Middle frontal gyrus (tissue), 1 donor: Measurements from ENCODE around the gene GRAP.
"Not testable (repeated sequence)": the region's sequence is repeated elsewhere in the genome, so short reads cannot be mapped to it uniquely, and the experiment has no call there.

Experiments
- DNase-seq: peaks from one replicate; pipeline ENCODE4 v3.0.0-alpha.2; 2015; ENCODE audit warnings: low spot score; ENCODE audit errors: extremely low spot score

Gene GRAP

DNA sequence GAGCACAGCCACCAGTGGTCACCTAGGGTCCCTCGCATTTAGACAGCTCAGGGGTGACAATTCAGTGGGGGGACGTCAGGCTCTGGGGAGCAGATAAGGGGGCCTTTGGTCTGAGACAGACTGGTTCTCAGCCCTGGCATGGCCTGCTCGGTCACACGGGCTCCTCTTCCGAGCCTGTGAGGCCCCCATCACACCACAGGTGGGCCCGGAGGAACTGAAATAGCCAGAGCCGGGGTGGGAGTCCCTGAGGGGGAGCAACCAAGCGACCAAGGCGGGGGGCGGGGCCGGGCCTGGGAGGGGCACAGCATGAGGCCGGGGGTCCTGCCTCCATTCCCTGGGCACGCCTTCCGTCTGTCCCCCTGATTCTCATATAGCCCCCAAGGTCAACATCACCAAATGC, 4.4 kb downstream of the GRAP start:
- not testable (repeated sequence) for DNase-seq

DNA sequence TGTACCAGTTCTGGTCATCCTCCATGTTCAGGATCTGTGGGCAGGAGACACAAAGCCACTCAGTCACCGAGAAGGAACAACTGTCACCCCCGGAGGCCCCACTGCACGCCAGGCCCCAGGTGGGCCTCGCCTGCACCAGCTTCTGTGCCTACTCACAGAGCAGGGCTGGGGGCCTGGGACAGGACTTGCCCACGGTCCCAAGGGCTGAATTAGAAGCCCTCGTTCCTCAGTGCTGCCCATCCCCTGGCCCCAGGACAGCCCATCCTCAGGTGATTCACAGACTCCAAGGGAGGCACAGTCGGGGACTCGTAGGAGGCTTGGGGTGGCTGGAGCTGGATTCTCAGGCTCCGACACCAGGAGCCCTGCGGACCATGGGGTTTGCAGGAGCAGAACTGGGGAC, 4.9 kb downstream of the GRAP start:
- not testable (repeated sequence) for DNase-seq

DNA sequence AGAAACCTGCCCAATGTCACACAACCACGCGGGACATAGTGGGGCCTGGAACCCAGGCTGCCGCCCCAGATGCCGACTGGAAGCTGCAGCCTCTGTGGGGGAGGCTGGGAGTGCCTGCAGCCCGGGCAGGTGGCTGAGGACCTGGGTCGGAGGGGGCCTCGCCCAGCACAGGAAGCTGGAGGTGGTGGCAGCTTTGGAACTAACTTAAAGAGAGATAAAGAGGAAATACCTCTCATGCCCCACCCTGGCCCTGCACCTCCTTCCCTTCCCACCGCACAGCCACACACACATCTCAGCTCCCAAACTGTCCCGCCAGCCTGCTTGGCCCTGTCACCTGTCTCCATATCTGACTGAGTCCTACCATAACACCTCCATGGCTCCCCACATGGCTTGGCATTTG, 6.4 kb downstream of the GRAP start:
- not testable (repeated sequence) for DNase-seq

DNA sequence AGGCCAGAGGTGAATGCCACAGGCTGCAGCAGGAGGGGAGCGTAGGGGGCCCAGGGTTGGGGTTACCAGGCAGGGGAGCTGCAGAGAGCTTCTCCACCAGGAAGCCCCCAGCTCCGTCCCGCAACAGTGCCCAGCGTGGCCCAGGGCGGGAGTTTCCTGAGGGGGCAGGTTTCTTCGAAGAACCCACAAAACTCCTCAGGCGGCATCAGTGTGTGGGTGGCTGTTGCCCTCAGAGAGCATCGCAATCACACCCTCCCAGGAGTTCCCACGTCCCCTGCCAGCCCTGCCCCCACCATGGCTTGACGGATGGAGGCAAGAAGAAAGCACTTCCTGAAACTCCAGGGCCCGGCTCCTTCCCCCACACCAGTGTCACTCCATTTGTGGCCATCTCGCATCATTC, 8.0 kb downstream of the GRAP start:
- DNase-seq, result not testable (repeated sequence)

DNA sequence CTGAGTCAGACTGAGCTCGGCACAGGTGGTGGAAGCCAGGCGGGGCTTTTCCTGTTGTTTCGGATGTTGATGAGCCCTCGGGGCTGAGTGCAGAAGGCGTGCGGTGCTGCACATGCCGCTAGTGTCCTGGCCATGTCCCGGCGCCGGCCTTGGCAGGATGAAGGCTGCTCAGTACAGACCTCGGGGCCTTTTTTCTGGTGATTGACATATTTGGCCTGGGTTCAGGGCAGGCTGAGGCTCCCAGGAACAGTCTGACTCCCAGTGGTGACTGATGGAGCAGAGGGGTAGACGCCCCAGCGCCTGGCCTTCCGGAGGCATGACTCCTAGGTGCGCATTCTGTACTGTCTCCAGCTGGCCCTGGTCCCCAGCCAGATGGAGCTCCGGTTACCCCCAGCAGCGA, 8.8 kb downstream of the GRAP start:
- not testable (repeated sequence) for DNase-seq

DNA sequence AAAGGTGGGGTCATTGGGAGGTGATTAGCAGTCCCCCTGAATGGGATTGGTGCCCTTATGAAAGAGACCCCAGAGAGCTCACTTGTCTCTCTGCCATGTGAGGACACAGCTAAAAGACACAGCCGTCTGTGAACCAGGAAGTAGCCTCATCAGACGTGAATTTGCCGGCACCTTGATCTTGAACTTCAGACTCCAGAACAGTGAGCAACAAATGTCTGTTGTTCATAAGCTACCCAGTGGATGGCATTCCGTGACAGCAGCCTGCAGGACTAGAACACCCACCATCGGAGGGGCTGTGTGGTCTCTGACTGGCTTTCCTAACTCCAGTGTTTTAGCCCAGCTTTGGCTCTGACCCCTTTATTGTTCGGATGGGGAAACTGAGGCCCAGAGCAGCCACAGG, 9.2 kb downstream of the GRAP start:
- DNase-seq, result not testable (repeated sequence)

DNA sequence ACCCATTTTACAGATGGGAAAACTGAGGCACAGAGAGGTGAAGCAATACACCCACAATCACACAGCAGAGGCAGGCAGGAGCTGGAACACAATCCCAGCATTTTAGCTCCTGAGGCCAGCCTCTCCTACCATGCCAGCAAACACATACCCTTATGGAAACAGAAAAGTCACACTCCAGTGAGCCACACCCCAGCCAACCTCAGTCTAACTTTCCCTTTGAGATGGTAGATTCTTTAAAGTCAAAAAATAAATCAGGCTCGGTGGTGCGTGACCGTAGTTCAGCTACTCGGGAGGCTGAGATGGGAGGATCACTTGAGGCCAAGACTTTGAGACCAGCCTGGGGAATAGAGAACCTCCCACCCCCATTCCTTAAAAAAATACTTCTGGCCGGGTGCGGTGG, 10.6 kb downstream of the GRAP start:
- DNase-seq, result not testable (repeated sequence)

DNA sequence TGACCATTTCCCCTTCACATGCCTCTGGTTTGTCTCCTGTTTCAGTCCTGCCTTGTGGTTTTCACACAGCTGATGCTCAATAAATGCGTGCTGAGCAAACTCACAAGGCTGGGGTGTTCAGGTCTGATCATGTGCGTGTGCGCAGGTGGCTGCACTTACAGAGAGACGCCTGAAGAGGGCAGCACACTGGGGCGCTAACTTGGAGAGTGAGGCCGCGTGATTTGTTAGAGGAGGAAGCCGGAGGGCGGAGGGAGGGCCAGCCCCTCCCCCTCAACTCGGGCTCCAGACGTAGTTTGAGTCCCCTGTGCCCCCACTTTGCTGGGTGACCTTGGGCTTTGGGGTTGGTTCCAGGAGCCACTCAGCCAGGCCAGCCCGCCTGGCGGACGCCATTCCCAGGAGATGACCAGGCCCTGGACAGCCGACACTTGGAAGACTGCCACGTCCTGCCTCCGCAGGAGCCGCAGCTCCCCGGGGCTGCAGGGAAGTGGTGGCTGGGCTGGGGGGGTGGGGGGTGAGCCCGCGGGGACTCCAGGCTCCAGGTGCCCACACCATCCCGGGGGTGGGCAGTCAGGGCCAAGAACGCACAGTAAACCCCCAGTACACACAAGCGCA, 14.3 kb downstream of the GRAP start:
- DNase-seq, result not testable (repeated sequence)

DNA sequence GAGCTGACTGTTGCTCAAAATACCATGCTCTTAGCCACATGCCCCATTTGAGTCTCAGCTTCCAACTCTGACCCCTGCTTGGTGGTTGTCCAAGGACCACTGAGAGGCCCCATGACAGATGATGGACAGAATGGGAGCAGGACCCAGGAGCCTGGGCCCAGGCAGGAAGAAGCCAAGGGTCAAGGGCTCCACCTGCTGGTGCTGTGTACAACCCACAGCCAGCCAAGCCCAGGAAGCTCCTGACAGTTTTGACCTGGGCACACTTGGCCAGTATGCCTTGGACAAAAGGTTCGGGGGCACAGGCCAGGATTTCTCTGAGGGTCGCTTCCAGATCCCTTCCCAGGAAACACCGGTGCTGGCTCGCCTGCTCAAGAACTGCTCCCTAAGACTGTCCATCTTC, 15.0 kb downstream of the GRAP start:
- DNase-seq, result not testable (repeated sequence)

DNA sequence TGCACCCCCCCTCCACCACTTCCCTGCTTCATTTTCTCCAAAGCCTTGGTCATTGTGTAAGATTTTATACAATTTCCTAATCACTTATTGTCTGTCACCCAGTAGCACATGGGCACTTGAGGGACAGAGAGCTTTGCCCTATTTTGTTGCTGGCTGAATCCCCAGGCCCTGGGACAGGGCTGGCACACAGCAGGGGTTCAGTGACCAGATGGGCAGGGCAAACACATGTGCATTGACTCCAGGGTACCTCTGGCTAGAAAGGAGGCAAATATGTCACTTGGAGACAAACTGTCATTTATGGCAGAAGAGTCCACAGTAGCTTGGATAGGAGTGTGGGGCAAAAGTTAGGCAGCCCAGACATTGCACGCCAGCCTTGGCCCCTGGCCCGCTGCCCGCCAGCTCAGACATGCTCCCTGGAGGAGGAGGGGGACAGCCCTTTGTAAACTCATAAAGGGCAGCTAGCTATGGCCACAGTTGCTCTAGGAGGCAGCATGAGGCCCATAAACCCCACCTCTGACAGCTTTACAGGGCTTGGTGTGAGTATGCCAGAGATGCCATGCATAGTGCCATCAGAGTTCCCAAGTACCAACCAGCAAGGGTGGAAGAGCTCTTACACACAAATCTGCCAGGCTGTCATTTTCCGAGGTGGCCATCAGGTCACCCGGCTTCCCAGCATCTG, 15.8 kb downstream of the GRAP start:
- DNase-seq, result not testable (repeated sequence)

DNA sequence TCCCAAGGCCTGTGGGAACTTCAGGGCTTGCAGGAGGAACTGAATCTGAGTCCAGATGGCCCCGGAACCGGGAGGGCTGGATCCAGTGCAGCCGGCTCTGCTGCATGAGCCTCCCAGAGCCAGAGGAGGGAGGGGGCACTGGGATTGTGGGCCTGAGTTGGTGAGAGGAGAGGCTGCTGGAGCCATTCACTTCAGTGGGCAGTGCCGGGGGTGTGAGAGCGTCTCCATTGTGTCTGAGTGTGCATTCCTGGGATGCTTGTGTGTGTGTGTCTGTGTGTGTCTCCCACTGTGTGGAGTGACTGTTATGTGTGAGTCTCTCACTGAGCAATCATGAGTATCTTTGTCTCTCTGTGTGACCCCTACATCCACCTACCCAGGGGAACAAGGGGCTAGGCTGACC, 17.0 kb downstream of the GRAP start:
- not testable (repeated sequence) for DNase-seq

DNA sequence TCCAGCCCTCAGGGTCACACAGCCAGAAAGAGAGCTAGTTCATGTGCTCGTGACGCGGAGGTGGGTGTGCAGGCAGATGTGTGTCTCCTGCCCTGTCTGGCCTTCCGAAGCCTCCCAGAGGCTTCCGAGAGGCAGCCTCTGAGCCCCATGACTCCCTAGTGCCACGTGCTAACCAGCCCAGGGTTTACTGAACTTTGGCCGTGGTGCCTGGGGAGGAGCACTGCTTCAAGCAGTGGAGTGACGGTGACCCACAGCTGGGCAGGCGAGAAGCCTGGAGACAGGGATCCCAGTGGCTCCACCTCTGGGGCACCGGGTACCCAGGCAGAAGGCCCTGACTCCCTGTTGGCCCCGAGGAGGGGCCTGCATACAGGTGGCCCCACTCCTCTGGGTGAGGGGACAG, 18.1 kb downstream of the GRAP start:
- not testable (repeated sequence) for DNase-seq

DNA sequence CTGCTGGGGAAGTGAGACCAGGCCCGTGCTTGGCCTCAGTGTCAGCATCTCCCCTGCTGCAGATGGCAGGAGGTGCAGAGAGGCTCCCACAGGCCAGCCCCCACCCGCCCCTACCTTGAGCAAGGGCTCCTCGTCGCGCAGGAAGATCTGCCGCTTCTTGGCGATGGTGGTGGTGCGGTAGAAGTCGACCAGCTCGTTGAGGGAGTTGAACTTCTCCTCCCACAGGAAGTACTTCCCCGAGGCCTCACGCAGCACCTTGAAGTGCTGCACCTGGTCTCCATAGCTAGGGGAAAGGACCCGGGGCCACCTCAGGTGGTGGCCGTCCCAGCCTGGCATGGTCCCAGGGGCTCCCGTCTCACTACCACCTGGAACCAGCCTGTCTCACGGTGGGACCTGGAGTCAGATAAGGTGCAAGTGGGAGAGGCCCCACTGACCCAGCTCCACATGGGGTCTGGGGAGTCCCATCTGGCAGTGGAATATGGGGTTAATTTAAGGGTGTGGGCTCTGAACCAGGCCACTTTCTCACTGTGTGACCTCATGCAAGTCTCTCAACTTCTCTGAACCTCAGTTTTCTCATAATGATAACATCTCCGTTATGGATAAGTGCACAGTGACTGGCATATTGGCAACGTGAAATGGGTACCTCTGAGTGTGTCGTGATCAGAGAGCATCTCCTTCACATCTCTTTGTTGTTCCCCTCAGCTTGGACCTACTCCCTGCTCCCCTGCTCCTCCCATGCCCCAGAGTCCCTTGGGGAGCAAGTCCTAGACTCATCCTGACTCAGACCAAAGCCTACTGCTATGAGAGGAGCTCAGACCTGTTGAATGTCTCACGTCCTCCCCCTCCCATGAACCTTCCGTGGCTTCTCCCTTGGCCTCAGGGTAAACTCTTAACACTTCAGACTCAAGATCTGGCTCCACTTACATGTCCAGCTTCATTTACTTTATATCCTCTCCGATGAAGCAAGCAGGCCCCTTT, 22.4 kb downstream of the GRAP start:
- DNase-seq, result no peak

DNA sequence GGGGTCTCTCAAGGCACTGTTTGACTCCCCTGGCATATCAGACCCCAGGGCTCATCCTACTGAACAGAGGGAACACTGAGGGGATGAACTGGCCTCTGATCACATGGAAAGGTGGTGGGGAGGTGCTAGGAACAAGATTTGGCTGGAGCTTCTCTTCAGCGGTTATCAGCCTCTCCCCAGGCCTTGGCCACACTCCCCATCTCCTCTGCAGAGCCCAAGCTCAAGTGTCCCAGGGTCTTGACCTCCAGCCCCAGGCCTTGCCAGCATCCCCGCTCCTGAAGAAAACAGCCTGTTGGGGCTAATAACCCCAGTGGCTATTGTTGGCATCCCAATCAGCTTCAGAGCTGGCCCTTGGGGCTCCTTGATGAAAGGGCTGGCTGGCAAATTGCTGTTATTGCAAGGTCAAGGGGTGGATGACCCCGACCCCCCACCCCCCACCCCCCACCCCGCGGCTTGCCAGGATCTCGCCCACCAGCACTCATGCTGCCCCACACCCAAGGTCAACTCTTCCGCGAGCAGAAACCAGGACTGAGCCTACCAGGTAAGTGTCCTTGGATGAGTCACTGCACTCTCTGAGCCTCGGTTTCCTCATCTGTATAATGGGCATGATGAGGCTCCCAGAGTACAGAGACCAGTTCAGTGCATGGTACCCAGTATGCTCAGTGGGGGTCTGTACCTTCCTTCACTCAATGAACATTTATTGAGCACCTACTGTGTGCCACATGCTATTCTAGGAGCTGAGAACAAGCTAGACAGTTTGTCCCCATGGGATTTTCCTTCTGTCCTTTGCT, 23.4 kb downstream of the GRAP start:
- DNase-seq, result no peak

DNA sequence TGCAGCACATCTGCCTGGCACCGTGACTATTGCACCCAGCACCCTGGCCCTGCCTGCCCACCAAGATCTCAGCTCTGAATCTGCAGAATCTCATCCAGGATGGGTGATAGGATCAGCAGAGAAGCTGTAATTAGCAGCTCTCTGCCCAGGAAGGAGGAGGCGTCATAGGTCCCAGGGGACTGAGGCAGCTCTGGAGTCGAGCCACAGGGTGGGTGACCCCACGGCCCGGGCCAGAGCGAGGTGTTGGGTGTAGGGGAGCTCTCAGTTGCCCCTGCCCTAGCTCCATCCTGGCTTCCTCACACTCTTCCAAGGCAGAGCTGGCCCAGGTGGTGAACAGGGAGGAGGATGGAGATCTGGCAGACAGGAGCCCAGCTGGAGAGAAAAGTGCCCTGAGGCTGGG, 24.0 kb downstream of the GRAP start:
- DNase-seq, result no peak

DNA sequence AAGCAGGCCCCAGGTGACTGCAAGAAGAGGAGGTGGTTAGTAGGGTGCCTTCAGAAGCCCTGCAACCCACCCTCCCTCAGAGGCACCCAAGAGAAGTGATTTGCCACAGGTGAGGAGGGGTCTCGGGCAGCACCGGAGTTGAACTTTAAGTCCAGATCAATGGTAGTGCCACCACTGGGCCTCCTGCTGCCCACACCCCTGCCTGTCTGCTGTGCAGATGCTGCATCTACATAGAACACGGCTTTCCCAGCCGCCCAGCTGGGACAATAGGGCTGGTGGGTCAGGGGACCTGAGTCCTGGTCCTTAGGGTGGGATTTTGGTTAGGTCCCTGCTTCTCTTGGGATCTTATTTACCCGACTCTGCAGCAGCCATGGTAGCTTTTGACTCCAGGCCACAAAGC, 24.6 kb downstream of the GRAP start:
- DNase-seq, result no peak

DNA sequence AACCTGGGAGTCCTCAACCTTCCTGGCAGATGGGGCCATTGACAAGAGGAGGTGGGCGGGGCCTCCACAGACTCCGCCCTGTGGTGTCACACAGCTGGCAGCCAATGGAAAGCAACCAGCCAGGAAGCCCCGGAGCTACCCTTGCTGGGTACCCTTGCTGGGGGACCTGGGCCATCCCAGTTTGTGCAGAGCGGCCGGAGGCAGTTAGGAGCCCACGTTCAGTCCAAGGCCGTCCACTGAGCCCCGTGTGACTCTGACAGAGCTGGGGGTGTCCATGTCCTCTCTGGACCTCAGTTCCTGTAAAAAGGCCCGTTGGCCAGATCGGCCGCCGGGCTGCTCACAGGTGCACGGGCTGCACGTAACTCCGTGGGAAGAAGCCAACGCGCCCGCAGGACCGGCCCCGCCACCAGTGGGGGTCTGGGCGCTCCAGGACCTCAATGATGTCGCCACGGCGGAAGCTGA, 25.1 kb downstream of the GRAP start:
- DNase-seq, result no peak

DNA sequence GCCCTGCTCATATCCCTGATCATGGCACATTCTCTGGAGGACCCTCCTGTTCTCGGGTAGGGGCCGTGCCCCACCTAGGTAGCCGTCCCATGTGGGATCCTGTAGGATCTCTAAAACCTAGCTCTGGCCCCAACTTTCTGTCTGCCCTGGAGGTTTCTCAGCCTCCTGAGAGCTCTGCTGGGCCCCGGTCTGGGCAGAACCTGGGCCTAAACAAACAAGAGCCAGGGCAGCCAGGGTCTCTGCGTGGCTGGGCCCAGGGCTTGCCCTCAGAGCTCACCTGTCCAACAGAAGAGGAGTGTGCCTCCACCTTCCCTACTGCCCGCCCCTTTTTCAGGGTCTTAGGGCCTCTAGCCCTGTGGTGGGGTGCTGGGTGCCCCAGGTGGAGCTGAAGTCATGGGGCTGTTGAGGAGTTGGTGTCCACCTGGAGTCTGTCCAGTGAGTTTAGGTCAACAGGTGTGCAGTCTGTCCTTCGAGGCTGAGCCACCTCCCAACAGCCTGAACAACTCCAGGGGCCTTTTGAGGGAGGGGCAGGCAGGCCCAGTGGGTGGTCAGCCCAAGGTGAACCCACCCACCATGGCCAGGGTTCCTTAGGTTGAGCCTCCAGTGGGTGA, 25.6 kb downstream of the GRAP start:
- not testable (repeated sequence) for DNase-seq

DNA sequence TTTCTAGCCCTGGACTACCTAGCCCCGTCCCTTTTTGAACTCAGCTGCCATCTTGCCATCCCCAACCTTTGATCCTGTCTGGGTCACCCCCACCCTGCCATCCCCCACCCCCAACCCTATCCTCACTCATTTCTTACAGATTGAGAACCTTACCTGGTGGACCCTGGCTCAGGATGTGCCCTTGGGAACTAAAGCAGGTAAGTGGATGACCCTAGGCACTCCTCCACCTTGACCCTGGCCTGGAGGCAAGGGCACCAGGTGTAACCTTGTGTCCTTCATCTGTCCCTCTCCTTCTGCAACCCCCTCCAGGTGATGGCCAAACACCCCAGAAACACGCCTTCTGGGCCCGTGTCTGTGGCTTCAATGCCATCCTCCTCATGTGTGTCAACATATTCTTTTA, 26.7 kb downstream of the GRAP start:
- no peak for DNase-seq

DNA sequence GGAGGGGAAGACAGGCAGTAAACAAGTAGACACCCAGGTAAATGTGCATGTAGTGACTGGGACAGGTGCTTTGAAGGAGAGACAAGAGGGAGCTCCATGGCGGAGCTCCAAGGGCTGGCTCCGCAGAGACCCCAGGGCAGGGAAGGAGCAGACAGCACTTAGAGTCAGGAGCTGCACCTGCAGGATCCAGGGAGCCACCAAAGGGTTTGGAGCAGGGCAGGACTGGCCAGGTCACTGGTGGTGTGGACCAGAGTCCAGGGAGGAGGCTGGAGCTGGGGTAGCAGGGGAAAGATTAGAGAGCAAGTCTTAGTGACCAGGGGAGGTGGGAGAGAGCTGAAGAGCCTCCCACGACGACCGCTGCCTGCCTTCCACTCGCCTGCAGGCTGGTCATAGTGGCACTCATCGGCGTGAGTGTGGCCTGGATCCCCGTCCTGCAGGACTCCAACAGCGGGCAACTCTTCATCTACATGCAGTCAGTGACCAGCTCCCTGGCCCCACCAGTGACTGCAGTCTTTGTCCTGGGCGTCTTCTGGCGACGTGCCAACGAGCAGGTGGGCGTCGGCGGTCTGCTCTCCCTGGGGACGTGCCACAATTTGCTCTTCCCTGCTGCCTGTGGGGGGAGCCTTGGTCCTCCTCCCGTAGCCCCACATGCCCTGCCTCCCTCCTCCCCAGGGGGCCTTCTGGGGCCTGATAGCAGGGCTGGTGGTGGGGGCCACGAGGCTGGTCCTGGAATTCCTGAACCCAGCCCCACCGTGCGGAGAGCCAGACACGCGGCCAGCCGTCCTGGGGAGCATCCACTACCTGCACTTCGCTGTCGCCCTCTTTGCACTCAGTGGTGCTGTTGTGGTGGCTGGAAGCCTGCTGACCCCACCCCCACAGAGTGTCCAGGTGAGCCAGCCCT, 27.5 kb downstream of the GRAP start:
- DNase-seq, result no peak
